DND-41 (cell line): ENCODE results near the gene DNER.
A peak's percentile ranks its signal among the peaks of the same experiment; 100 is the strongest.

Experiments used
- ATAC-seq: fragments of 200-7000 bp; cut with Tn5 transposase; 3 replicates; pipeline ENCODE4 v1.9.1; 2021; ENCODE audit warnings: low read depth; ENCODE audit not compliant: insufficient read depth
- DNase-seq: peaks from one replicate; pipeline ENCODE4 v3.0.0-alpha.2; 2020
- H2AFZ ChIP-seq: 2 replicates; pipeline ENCODE4 v1.6.0; 2012; ENCODE audit warnings: low read depth, low read length
- H3K27ac ChIP-seq: 2 replicates; pipeline ENCODE4 v1.5.1; 2012; ENCODE audit warnings: low read length, inconsistent platforms
- H3K27me3 ChIP-seq: fragments of 200-600 bp; sonication (generic); 2 replicates; pipeline ENCODE4 v1.6.0; 2012; ENCODE audit warnings: low read length, mild to moderate bottlenecking, inconsistent platforms; ENCODE audit not compliant: insufficient read depth, poor library complexity
- H3K36me3 ChIP-seq: 2 replicates; pipeline ENCODE4 v1.5.1; 2012; ENCODE audit warnings: low read length, inconsistent platforms; ENCODE audit not compliant: insufficient read depth
- H3K4me1 ChIP-seq: 2 replicates; pipeline ENCODE4 v1.5.1; 2012; ENCODE audit warnings: mild to moderate bottlenecking, low read length; ENCODE audit not compliant: insufficient read depth
- H3K4me2 ChIP-seq: 2 replicates; pipeline ENCODE4 v1.6.0; 2012; ENCODE audit warnings: mild to moderate bottlenecking, moderate library complexity, low read length, inconsistent platforms; ENCODE audit not compliant: insufficient read depth
- H3K4me3 ChIP-seq, 2 experiments: fragments of 200-600 bp in 1 of 2; shearing (Covaris generic) in 1 of 2; 2 replicates each; pipeline ENCODE4 v1.5.1; 2012 to 2016; ENCODE audit warnings: inconsistent platforms in 2 of 2, low read length in 2 of 2, mild to moderate bottlenecking in 2 of 2, low read depth in 1 of 2, moderate library complexity in 1 of 2
- H3K79me2 ChIP-seq: 2 replicates; pipeline ENCODE4 v1.6.0; 2012; ENCODE audit warnings: low read length, inconsistent platforms; ENCODE audit not compliant: insufficient read depth
- H3K9ac ChIP-seq: 2 replicates; pipeline ENCODE4 v1.6.0; 2012; ENCODE audit warnings: low read depth, mild to moderate bottlenecking, inconsistent platforms, low read length, moderate library complexity
- H3K9me3 ChIP-seq: 2 replicates; pipeline ENCODE4 v1.5.1; 2012; ENCODE audit warnings: low read length, moderate library complexity, mild to moderate bottlenecking, inconsistent platforms; ENCODE audit not compliant: insufficient read depth, severe bottlenecking
- H4K20me1 ChIP-seq: 2 replicates; pipeline ENCODE4 v1.6.0; 2012; ENCODE audit warnings: low read length; ENCODE audit not compliant: insufficient read depth
- EZH2 ChIP-seq: IDR thresholded peaks from 3 replicates; pipeline ENCODE4 v1.6.1; 2012; ENCODE audit warnings: borderline replicate concordance, low read depth, mild to moderate bottlenecking, moderate library complexity, low read length, inconsistent platforms; ENCODE audit not compliant: severe bottlenecking
- TF ChIP-seq, protein P1 (sequence below): IDR thresholded peaks from 2 replicates; pipeline ENCODE4 v1.5.1; 2012; ENCODE audit warnings: borderline replicate concordance, low read length, moderate library complexity, mild to moderate bottlenecking; ENCODE audit not compliant: poor library complexity, severe bottlenecking; ENCODE audit errors: extremely low read depth

DNER gene

DNA sequence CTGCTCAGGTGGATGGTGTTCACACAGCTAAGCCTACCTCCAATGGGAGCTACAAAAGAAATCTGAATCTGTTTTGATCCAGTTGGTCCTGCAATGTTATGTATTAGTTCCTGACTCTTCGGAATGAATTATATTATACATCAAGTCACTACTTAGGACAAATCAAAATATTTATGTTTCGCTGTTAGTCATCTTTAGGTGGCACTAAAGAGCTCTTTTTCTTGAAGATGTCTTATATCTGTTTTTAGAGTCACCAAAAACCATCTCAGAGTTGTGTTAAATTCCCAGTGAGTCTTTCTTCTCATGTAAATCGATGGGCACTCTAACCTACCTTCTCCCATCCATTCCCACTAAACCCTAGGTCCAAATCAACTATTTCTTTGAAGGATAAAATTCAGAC, 2.2 kb downstream of the DNER start:
- DNase-seq (no peak), ATAC-seq (no peak)
- Histone ChIP-seq H3K79me2 (no peaks in the 10 kb centered on the region), H3K36me3 (no peaks in the 10 kb centered on the region), H3K4me2 (no peak overlapping the region), H3K27ac (no peak overlapping the region), H4K20me1 (no peaks in the 10 kb centered on the region), H2AFZ (no peak overlapping the region), H3K27me3 (peaks cover 19% of the 10 kb centered on the region), H3K4me3 (no peak overlapping the region), H3K9me3 (no peaks in the 10 kb centered on the region), H3K4me1 (no peaks in the 10 kb centered on the region), H3K9ac (no peak overlapping the region)
- TF ChIP-seq, protein P1, sequence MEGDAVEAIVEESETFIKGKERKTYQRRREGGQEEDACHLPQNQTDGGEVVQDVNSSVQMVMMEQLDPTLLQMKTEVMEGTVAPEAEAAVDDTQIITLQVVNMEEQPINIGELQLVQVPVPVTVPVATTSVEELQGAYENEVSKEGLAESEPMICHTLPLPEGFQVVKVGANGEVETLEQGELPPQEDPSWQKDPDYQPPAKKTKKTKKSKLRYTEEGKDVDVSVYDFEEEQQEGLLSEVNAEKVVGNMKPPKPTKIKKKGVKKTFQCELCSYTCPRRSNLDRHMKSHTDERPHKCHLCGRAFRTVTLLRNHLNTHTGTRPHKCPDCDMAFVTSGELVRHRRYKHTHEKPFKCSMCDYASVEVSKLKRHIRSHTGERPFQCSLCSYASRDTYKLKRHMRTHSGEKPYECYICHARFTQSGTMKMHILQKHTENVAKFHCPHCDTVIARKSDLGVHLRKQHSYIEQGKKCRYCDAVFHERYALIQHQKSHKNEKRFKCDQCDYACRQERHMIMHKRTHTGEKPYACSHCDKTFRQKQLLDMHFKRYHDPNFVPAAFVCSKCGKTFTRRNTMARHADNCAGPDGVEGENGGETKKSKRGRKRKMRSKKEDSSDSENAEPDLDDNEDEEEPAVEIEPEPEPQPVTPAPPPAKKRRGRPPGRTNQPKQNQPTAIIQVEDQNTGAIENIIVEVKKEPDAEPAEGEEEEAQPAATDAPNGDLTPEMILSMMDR, result peak; percentile 28
- TF ChIP-seq EZH2, result no peak

DNA sequence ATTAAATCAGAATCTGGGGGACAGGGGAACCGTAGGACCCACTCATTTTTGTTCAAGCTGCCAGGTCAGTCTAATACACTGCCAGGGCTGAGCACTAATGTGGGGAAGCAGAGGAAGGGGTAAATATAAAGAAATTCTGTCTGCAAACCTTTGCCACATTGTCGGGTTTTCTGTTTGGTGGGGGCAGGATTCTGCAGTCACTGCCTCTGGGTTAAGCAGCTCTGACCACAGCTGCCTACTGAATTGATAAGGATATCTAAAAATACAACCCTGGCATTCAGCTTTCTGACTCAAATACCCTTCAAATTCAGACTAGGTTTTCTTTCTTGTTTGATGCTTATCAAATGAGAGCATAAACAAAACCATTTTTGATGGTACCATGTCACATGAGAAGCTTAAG, 6.0 kb downstream of the DNER start:
- no peak overlapping the region for H3K4me3 ChIP-seq
- H3K4me2 ChIP-seq, result no peak overlapping the region
- H2AFZ ChIP-seq, result no peak overlapping the region
- H3K4me1 ChIP-seq, result no peaks in the 10 kb centered on the region
- H4K20me1 ChIP-seq, result no peaks in the 10 kb centered on the region
- no peaks in the 10 kb centered on the region for H3K36me3 ChIP-seq
- peaks cover 24% of the 10 kb centered on the region for H3K27me3 ChIP-seq
- H3K9me3 ChIP-seq, result no peaks in the 10 kb centered on the region
- peak; percentile 20 for TF ChIP-seq EZH2
- TF ChIP-seq, protein P1, result no peak
- H3K27ac ChIP-seq, result no peak overlapping the region
- ATAC-seq (no peak), DNase-seq (no peak)
- H3K79me2 ChIP-seq, result no peaks in the 10 kb centered on the region
- no peak overlapping the region for H3K9ac ChIP-seq

DNA sequence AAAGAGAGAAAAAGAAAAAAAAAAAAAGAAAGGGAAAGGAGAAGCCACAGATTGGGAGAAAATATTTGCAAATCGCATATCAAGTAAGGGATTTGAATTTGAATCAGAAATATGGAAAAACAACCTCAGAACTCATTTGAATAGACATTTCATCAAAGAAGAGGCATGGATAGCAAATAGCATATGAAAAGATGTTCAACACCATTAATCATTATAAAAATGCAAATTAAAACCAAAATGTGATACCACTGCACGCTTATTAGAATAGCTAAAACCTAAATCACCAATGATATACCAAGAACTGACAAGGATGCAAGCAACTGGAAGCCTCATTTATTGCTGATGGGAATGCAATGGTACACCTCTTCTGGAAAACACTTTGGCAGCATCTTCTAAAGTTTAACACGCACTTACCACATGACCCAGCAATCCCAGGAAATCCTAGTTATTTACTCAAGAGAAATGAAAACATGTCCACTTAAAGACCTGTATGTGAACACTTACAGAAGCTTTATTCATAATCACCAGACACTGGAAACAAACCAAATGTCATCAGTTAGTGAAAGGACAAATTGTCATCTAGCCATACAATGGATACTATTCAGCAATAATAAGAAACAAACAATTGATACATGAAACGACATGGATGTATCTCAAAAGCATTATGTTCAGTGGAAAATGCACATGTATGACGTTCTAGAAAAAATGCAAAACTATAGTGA, 10.3 kb downstream of the DNER start:
- Histone ChIP-seq H3K4me2 (no peak overlapping the region), H3K27ac (no peak overlapping the region), H3K27me3 (peaks cover 17% of the 10 kb centered on the region), H4K20me1 (no peaks in the 10 kb centered on the region), H2AFZ (no peak overlapping the region), H3K9me3 (no peaks in the 10 kb centered on the region), H3K79me2 (no peaks in the 10 kb centered on the region), H3K4me3 (no peak overlapping the region), H3K9ac (no peak overlapping the region), H3K36me3 (no peaks in the 10 kb centered on the region), H3K4me1 (no peaks in the 10 kb centered on the region)
- no peak for DNase-seq
- ATAC-seq, result no peak
- TF ChIP-seq EZH2, result no peak
- TF ChIP-seq, protein P1, result no peak
